AG04450 (cell line): ENCODE data around the gene TTC34. TPM values are rescaled to one million over a fixed set of nuclear protein-coding genes. Genes with fewer than 3 reads are reported as not detected.

Experiments
- CTCF ChIA-PET: fragments of 300-600, 350-600 bp; formaldehyde crosslinking; extraction: SDS; loops from one replicate; lab custom pipeline; 2022; ENCODE audit warnings: antibody characterized with exemption, inconsistent platforms; lab: Charles Lee
- POLR2A ChIA-PET: fragments of 350-600 bp; formaldehyde crosslinking; extraction: SDS; loops from one replicate; lab custom pipeline; 2021; ENCODE audit warnings: antibody characterized with exemption, inconsistent platforms; lab: Yijun Ruan, JAX
- DNase-seq: peaks from one replicate; pipeline ENCODE4 v3.0.0-alpha.2; 2011; ENCODE audit warnings: low read depth, low spot score
- H3K27ac ChIP-seq: one replicate; pipeline ENCODE4 v1.5.1; 2012; ENCODE audit warnings: low read depth, low read length, control low read depth
- H3K27me3 ChIP-seq: one replicate; pipeline ENCODE4 v1.6.0; 2012; ENCODE audit warnings: low read length; ENCODE audit not compliant: control insufficient read depth, insufficient read depth
- H3K4me3 ChIP-seq: 2 replicates; pipeline ENCODE4 v1.5.1; 2011; ENCODE audit warnings: mild to moderate bottlenecking, low read depth, low read length, control low read depth
- H3K9me3 ChIP-seq: 2 replicates; pipeline ENCODE4 v1.5.1; 2012; ENCODE audit warnings: low read length; ENCODE audit not compliant: control insufficient read depth, insufficient read depth
- CTCF ChIP-seq: IDR thresholded peaks from 2 replicates; pipeline ENCODE4 v1.5.1; 2011; ENCODE audit warnings: low read depth, low read length, control low read depth, inconsistent platforms
- polyA plus RNA-seq: library from polyadenylated mRNA; depleted of rRNA; stranded (reverse); fragments of >200 nt; gene quantifications from 2 replicates; pipeline ENCODE4 v1.2.3, GENCODE V29; 2011

TTC34 gene
- polyA plus RNA-seq, 1 experiment = 0.06 TPM

GRCh38 chr1:2823921-2824610, 22.6 kb upstream of the TTC34 start:
- no peak for DNase-seq
- Histone ChIP-seq H3K27ac (no peak overlapping the region), H3K27me3 (no peaks in the 10 kb centered on the region), H3K9me3 (peaks cover 95% of the 10 kb centered on the region), H3K4me3 (no peak overlapping the region)
- TF ChIP-seq CTCF = no peak
- ChIA-PET CTCF (no interaction called here), POLR2A (no interaction called here)

- no peak for TF ChIP-seq CTCF
- no peak overlapping the region for H3K27ac ChIP-seq
- H3K4me3 ChIP-seq = no peak overlapping the region
- DNase-seq = no peak
- H3K27me3 ChIP-seq = no peaks in the 10 kb centered on the region
- ChIA-PET CTCF (no interaction called here), POLR2A (no interaction called here)
- H3K9me3 ChIP-seq = peaks cover 98% of the 10 kb centered on the region
These were observed 21.2 kb upstream of the TTC34 start for GRCh38 chr1:2822621-2823145.

- Histone ChIP-seq H3K27ac (no peak overlapping the region), H3K27me3 (no peaks in the 10 kb centered on the region), H3K4me3 (no peak overlapping the region), H3K9me3 (peaks cover 94% of the 10 kb centered on the region)
- DNase-seq = no peak
- TF ChIP-seq CTCF = no peak
- ChIA-PET CTCF (no interaction called here), POLR2A (no interaction called here)
These were observed 20.6 kb upstream of the TTC34 start for GRCh38 chr1:2821966-2822620.

GRCh38 chr1:2821373-2821955, 20.0 kb upstream of the TTC34 start:
- ChIA-PET CTCF (no interaction called here), POLR2A (no interaction called here)
- TF ChIP-seq CTCF = no peak
- no peak overlapping the region for H3K4me3 ChIP-seq
- no peak overlapping the region for H3K27ac ChIP-seq
- H3K27me3 ChIP-seq = no peaks in the 10 kb centered on the region
- no peak for DNase-seq
- H3K9me3 ChIP-seq = peaks cover 92% of the 10 kb centered on the region
